K562 (cell line): ENCODE results near the gene ZC3H7B. TPM values are rescaled to one million over a fixed set of nuclear protein-coding genes. Genes with fewer than 3 reads are reported as not detected.

ENCODE experiments used
- BACH1 ChIP-seq: fragments of 200-800 bp; sonication (Bioruptor generic); IDR thresholded peaks from 2 replicates; pipeline ENCODE4 v1.6.1; 2016; ENCODE audit warnings: missing genetic modification characterization, missing compliant biosample characterization
- BCOR ChIP-seq: fragments of 450-650 bp; IDR thresholded peaks from 2 replicates; pipeline ENCODE4 v1.6.1; 2016
- CBX8 ChIP-seq: fragments of 200-600 bp; sonication (generic); IDR thresholded peaks from 2 replicates; pipeline ENCODE4 v1.6.1; 2012; ENCODE audit warnings: borderline replicate concordance, mixed run types, low read depth, mild to moderate bottlenecking, moderate library complexity, mixed read lengths, low read length, control low read depth, inconsistent platforms; ENCODE audit not compliant: poor library complexity, severe bottlenecking; ENCODE audit errors: extremely low read depth
- CCNT2 ChIP-seq: IDR thresholded peaks from 2 replicates; pipeline ENCODE4 v1.6.1; 2011; ENCODE audit warnings: borderline replicate concordance, low read depth, mild to moderate bottlenecking, moderate library complexity, mixed read lengths, low read length; ENCODE audit not compliant: insufficient read length; ENCODE audit errors: extremely low read depth
- CREM ChIP-seq: IDR thresholded peaks from 2 replicates; pipeline ENCODE4 v1.6.1; 2014; ENCODE audit warnings: antibody characterized with exemption, low read depth
- ESRRB ChIP-seq: fragments of 250-450 bp; sonication (Bioruptor Pico); IDR thresholded peaks from 2 replicates; pipeline ENCODE4 v1.5.0; 2020; ENCODE audit warnings: mild to moderate bottlenecking, moderate library complexity, borderline replicate concordance
- HOMEZ ChIP-seq: fragments of 250-450 bp; sonication (Bioruptor Pico); IDR thresholded peaks from 2 replicates; pipeline ENCODE4 v1.4.0; 2020; ENCODE audit warnings: mild to moderate bottlenecking, moderate library complexity
- IFI16 ChIP-seq: fragments of 250-450 bp; sonication (Bioruptor Pico); IDR thresholded peaks from 2 replicates; pipeline ENCODE4 v2.1.2; 2022; ENCODE audit warnings: mild to moderate bottlenecking, inconsistent platforms
- MAZ ChIP-seq, 2 experiments: fragments of 450-650 bp in 1 of 2; sonication (generic) in 1 of 2; formaldehyde crosslinking; IDR thresholded peaks in 1 of 2; conservative IDR thresholded peaks in 1 of 2; 2 replicates each; pipeline versions ENCODE4 v1.4.0 to v1.5.0; 2020; ENCODE audit warnings: mild to moderate bottlenecking in 1 of 2, missing genetic modification reagents in 1 of 2
- MNT ChIP-seq, 2 experiments: fragments of 450-650 bp; conservative IDR thresholded peaks; 2 replicates each; pipeline ENCODE4 v1.6.1; 2017; ENCODE audit warnings: mild to moderate bottlenecking in 2 of 2, moderate library complexity in 2 of 2
- MXI1 ChIP-seq: IDR thresholded peaks from 2 replicates; pipeline ENCODE4 v1.6.1; 2011; ENCODE audit warnings: low read depth, mild to moderate bottlenecking, improper control_type of control experiment, low read length
- NFIC ChIP-seq: fragments of 450-650 bp; IDR thresholded peaks from 2 replicates; pipeline ENCODE4 v1.6.1; 2017; ENCODE audit warnings: mild to moderate bottlenecking, inconsistent platforms
- PML ChIP-seq: IDR thresholded peaks from 2 replicates; pipeline ENCODE4 v1.6.1; 2012; ENCODE audit warnings: low read length, inconsistent platforms
- PTBP1 ChIP-seq: fragments of 200-400 bp; formaldehyde crosslinking; IDR thresholded peaks from 2 replicates; pipeline ENCODE4 v1.6.1; 2017; ENCODE audit warnings: low read depth, low read length
- PYGO2 ChIP-seq: fragments of 450-650 bp; IDR thresholded peaks from 2 replicates; pipeline ENCODE4 v1.6.1; 2016; ENCODE audit warnings: mild to moderate bottlenecking, missing genetic modification characterization, moderate library complexity, missing compliant biosample characterization
- RAD21 ChIP-seq, 2 experiments: fragments of 250-450 bp in 1 of 2; fragments of 450-650 bp in 1 of 2; sonication (Bioruptor Pico) in 1 of 2; formaldehyde crosslinking in 1 of 2; IDR thresholded peaks in 1 of 2; conservative IDR thresholded peaks in 1 of 2; 2 replicates each; pipeline versions ENCODE4 v1.4.0 to v1.8.0; 2020 to 2022; ENCODE audit warnings: mild to moderate bottlenecking in 2 of 2, moderate library complexity in 1 of 2
- SREBF2 ChIP-seq: sonication (generic); formaldehyde crosslinking; IDR thresholded peaks from 2 replicates; pipeline ENCODE4 v1.4.0; 2020; ENCODE audit warnings: mild to moderate bottlenecking, missing genetic modification reagents
- TBP ChIP-seq: optimal IDR thresholded peaks from 2 replicates; pipeline ENCODE3; 2011; ENCODE audit warnings: low read depth, low read length, improper control_type of control experiment
- TOE1 ChIP-seq, 2 experiments: fragments of 450-650 bp in 1 of 2; sonication (generic) in 1 of 2; formaldehyde crosslinking in 1 of 2; IDR thresholded peaks; 2 replicates each; pipeline versions ENCODE4 v1.7.1 to v1.8.0; 2016 to 2022; ENCODE audit warnings: borderline replicate concordance in 2 of 2, mild to moderate bottlenecking in 2 of 2, antibody characterized with exemption in 1 of 2, inconsistent platforms in 1 of 2, low read depth in 1 of 2, missing genetic modification reagents in 1 of 2, moderate library complexity in 1 of 2
- ZNF277 ChIP-seq: fragments of 250-450 bp; sonication (Bioruptor Pico); IDR thresholded peaks from 2 replicates; pipeline ENCODE4 v1.8.0; 2022; ENCODE audit warnings: inconsistent platforms, mild to moderate bottlenecking, moderate library complexity, borderline replicate concordance
- ZNF583 ChIP-seq: fragments of 250-450 bp; sonication (Bioruptor Pico); IDR thresholded peaks from 2 replicates; pipeline ENCODE4 v1.4.0; 2020
- polyA plus RNA-seq, 8 experiments: library from polyadenylated mRNA; depleted of rRNA in 4 of 8; stranded (reverse) in 5 of 8; unstranded in 3 of 8; fragments of >200 nt; fragmentation: Nextera tagmentation in 2 of 8; fragmentation: Illumina TruSeq in 1 of 8; extraction: Ambion mirVana in 2 of 8; extraction: Trizol in 1 of 8; gene quantifications; 2 replicates each; pipeline versions ENCODE4 v1.2.1 to v1.2.3, GENCODE V29; 2011 to 2014; ENCODE audit warnings: inconsistent platforms in 1 of 8, missing spikeins in 1 of 8
- total RNA-seq, 7 experiments: library from RNA; depleted of rRNA in 6 of 7; stranded (reverse); fragments of >200 nt in 6 of 7; fragmentation: Illumina TruSeq in 2 of 7; extraction: Trizol in 2 of 7; gene quantifications; 2 replicates each; pipeline versions ENCODE4 v1.2.1 to v1.2.3, GENCODE V29; 2011 to 2021; ENCODE audit warnings: low replicate concordance in 1 of 7

Gene ZC3H7B
- total and polyA plus RNA-seq, 9 of the 15 experiments (the other 6 are each of a cell fraction or from before 2014, with no cell fraction given), result 0.07 to 49.8 (median 26.8) TPM

- peak; percentile 52 for TF ChIP-seq CREM
- peak; percentile 69 to 80 for TF ChIP-seq MNT (conservative IDR thresholded peaks at IDR 0.05)
- peak; percentile 52 to 60; a peak in 1 of 4 replicates for TF ChIP-seq MAZ (CRISPR knock-in tag; conservative IDR thresholded peaks at IDR 0.05 in 1 of 2, IDR thresholded peaks at IDR 0.05 in 1 of 2)
- TF ChIP-seq SREBF2 (CRISPR knock-in tag), result no peak
- no peak for TF ChIP-seq PYGO2 (tag)
- TF ChIP-seq MXI1, result 0 out of 2 replicates have a peak, but pooled peaks have one; percentile 31
- TF ChIP-seq BCOR, result no peak
- TF ChIP-seq TOE1 (IDR thresholded peaks at IDR 0.05; ENCODE audit: borderline replicate concordance), result peak; percentile 73; the same call in 1 of the 2 replicates
- no peak for TF ChIP-seq TOE1 (CRISPR knock-in tag; IDR thresholded peaks at IDR 0.05; ENCODE audit: borderline replicate concordance, low read depth)
- TF ChIP-seq ZNF583 (CRISPR knock-in tag), result no peak
- peak; percentile 72 for TF ChIP-seq TBP
- TF ChIP-seq ESRRB, result no peak
- TF ChIP-seq PTBP1, result no peak
- no peak for TF ChIP-seq BACH1 (tag)
- no peak for TF ChIP-seq NFIC
- peak in 1 of 2 experiments; percentile 34; a peak in 2 of 4 replicates for TF ChIP-seq RAD21 (CRISPR knock-in tag; conservative IDR thresholded peaks at IDR 0.05 in 1 of 2, IDR thresholded peaks at IDR 0.05 in 1 of 2)
- no peak for TF ChIP-seq ZNF277 (CRISPR knock-in tag)
- no peak for TF ChIP-seq IFI16
- no peak for TF ChIP-seq CBX8
- no peak for TF ChIP-seq HOMEZ
- peak; percentile 73 for TF ChIP-seq CCNT2
- TF ChIP-seq PML, result peak; percentile 56; the same call in 1 of the 2 replicates
Measured at GRCh38 chr22:41301085-41302020, at the start of gene ZC3H7B (continued).
